NCI-H460 (cell line): ENCODE measurements around the gene RBM19. TPM values are rescaled to one million over a fixed set of nuclear protein-coding genes. Genes with fewer than 3 reads are reported as not detected.
"Not testable (repeated sequence)": the region's sequence is repeated elsewhere in the genome, so short reads cannot be mapped to it uniquely, and the experiment has no call there.

Experiments used
- DNase-seq: peaks from one replicate; pipeline ENCODE4 v3.0.0-alpha.2; 2016; ENCODE audit warnings: low read depth; ENCODE audit errors: extremely low read depth
- total RNA-seq: library from RNA; depleted of rRNA; stranded (reverse); fragments of >200 nt; shearing (Covaris generic); gene quantifications from 2 replicates; pipeline ENCODE4 v1.2.3, GENCODE V29; 2014

Gene RBM19
- total RNA-seq, 1 experiment from 2014 or later, result 32.6 TPM

- DNase-seq, result no peak
Measured at GRCh38 chr12:113816866-113817265, 149.3 kb downstream of the RBM19 start.

GRCh38 chr12:113815031-113815430 is 151.1 kb downstream of the RBM19 start:
- DNase-seq, result no peak

DNA sequence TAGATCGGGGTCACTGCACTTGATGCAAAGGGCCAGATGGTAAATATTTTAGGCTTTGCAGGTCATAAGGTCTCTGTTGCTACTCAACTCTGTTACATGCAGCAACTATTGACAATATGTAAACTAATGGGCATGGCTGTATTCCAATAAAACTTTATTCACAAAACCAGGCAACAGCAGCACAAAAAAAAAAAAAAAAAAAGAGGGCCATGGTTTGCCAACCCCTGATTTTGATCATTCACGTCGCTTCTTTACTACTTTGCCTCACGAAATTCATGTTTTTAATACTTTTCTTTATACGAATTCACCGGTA is 152.9 kb downstream of the RBM19 start:
- DNase-seq, result no peak

DNA sequence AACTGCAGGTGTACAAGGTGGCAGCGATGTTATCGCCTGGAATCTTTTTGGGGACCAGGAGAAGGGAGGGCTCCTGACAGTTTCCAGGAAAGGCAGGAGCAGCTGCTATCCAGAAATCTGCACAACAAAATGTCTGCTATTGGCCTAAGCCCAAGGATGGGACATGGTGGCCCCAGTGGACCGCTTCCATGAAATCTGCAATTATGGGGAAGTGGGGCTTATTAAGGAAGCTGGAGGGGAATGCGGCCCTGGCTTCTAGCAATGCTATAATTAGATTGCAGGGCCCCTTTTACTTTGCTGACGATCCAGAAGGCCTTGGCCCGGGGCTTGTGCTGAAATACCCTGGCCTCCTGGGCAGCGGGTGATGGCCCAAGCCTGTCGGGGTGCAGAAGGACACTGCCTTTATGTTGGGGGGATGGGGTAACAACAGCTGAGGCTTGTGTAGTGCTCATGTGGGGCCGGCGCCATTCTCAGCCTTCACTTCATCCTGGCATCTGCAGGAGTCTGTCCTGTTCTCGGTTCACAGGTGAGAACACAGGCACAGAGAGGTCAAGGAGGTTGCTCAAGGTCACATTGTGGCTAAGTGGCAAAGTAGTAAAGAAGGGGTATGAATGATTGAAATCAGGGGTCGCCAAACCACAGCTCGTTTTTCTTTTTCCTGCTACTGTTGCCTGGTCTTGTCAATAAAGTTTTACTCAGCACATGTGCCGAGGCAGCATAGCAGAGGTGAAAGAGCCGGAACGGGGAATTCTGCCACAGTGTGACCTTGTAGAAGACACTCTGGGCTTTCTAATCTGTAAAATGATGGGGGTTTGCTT is 153.5 kb downstream of the RBM19 start:
- no peak for DNase-seq

GRCh38 chr12:113809462-113810220 is 156.5 kb downstream of the RBM19 start:
- DNase-seq, result not testable (repeated sequence)

- no peak for DNase-seq
Measured at GRCh38 chr12:113808095-113808951, 157.8 kb downstream of the RBM19 start.

DNA sequence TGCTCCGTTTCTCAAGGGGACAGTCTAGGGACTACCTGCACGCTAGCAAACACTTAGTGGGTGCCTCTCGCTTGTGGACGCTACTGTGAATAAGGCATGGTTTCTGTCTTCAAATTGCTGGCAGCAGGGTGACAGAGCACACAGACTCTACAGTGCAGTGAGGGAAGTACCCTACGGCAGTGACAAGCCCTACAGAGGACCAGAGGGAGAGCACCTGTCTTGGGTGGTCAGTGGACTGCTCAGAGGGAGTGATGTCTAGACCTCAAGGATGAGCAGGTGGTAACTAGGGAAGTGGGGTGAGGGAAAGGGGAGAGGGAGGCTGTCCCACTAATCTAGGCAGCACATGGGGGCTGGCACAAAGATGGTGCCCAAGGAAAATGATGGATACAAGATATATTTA is 160.5 kb downstream of the RBM19 start:
- DNase-seq, result no peak

DNA sequence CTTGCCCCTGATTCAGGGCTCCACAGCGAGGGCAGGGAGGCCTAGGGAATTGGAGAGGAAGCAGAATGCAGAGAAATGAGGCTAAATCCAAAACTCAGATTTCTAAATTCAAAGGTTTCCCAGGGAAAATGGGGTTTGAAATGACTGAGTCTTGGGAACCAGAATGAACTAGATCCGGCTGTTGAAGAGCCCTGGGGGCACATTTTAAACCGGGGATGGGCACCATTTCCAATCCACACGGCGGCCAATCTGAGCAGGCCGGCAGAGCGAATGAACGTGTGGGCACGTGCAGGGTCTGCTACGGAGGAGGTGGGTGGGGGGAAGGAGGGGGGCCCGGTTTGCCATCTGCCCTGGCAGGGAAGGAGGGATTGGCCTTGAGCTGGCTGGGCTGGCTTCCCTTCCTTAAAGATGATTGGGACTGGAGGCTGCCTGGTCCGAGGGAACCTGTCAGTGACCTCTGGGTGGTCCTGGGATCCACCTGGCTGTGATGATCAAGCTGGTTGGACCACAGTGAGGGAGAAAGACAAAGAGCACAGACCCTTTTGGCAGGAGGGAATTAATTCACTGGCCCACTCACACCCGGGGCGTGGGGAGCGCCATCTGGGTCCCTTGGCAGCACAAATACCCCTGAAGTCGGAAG is 161.0 kb downstream of the RBM19 start:
- no peak for DNase-seq

GRCh38 chr12:113803759-113804140 is 162.4 kb downstream of the RBM19 start:
- DNase-seq, result no peak

DNA sequence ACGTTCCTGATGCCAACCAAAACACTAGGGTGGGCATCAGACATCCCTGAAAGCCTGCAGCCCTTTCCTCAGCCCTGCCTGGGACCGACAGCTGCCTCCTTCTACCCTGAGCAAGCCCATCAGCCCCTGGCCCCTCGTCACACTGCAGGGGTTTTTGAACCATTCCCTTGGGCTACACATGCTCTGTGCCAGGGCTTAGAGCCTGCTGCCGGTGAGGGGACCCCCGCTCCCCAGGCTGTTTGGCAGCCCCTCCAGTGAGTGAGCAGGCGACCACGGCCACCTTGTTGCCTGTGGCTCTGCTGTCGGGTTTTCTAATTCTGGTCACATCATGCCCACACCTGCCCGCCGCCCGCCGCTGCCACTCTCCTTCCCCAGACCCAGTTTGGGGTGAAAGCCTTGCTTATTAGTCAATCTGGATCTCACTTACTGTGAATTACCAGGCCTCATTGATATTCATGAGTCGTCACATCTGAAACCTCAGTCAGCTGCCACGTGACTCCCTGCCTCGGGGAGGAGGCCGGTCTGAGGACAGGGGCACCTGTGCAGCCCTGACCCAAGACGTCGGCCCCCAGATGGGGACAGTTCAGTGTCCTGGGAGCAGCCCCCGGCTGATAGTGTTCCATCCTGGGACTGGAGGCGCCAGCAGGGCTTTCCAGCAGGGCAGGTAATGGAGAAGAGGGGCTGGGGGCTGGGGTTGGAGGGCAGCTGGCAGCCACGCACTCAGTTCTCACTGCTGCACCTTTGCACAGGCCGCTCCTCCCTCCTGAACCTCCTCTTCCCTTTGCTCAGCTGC is 163.0 kb downstream of the RBM19 start:
- no peak for DNase-seq

GRCh38 chr12:113802000-113802749 is 163.9 kb downstream of the RBM19 start:
- DNase-seq, result no peak

DNA sequence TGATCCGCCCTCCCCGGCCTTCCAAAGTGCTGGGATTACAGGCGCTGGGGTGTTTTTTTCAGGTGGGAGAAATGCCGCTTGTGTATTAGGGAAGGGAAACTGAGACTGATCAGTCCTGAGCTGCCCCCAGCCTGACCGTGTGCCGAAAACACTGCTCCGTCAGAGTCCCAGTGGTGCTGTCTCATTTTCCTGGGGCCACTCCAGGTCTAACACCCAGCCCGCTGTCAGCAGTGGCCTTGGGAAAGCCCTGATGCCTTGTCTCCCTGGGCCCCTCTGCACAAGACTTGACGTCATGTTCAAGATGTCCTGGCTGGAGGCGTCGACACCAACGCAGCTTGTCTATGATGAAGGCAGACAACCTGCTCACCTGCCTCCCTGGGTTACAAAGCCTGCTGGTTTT is 165.9 kb downstream of the RBM19 start:
- no peak for DNase-seq

DNA sequence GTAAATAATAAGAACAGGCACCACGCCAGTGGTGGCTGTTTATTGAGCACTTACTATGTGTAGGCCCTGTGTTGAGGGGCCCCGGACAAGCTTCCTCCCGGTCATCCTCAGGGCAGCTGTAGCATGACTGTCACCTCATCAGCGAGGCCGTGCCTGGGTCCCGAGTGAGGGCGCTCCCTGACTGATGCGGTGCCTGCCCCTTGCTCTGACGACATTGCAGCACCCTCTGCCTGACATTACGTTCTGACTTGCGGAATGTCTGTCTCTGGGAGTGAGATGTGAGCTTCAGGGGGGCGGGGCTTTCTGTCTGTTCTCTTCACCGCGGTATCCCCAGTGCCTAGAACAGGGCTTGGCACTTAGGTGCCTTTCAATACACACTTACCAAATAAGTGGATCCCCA is 167.6 kb downstream of the RBM19 start:
- no peak for DNase-seq

- DNase-seq, result no peak
Measured at GRCh38 chr12:113797535-113797868, 168.6 kb downstream of the RBM19 start.

- no peak for DNase-seq
Measured at GRCh38 chr12:113796852-113797534, 169.1 kb downstream of the RBM19 start.

DNA sequence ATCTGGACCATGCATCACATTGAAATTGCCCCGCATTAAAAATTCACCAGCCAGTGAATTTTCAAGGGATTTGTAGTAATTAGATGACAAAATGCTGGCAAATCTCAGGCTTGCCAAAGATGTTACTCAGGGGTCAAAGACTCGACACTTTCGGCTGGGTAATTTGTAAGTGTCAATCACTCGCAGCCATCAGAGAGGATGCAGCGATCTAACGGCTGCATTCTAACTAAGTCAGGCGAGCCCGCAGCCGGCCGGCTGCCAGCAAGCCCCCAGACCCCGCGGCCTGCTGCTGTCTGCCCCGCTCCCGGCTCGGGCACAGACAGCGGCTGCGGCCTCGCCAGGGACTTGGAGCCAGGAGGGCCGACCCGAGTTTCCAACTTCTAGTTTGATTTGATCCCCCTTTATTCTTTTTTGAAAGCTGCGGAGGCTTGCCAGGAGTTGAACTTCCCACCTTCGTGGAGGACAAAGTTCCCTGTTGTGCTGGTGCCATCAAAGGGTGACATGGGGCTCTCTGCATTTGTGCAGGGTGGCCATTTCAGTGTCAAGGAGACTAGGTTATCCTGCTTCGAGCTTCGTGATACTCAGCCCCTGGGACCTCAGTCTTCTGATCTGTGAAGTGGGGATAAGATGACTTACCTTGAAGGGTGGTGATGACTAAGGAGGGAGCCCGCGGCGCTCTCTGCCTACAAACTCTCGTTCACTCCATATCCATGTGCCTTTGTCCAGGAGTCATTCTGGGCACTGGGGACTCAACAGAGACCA is 169.9 kb downstream of the RBM19 start:
- DNase-seq, result no peak

- no peak for DNase-seq
Measured at GRCh38 chr12:113795445-113795844, 170.7 kb downstream of the RBM19 start.

DNA sequence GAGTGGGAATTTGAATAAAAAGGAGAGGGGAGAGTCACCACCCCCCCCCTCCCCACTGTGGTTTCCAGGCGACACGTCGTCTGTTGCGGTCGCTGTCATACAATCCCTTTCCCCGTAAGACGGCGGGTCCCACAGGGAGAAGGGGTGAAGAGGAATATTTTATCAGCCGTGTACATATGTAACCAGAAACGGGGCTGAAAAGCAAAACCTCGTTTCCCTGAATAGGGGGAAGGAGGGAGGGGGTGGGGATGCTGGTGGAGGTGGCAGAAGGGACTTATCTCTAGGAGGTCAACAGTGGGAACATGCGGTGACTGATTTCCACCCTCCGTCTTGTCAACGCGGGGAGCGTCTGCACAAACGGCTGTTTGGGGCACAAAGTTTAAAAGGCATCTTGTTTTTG is 171.4 kb downstream of the RBM19 start:
- DNase-seq, result no peak
